ENCODE data around the gene C11orf65.

C11orf65 gene

DNA sequence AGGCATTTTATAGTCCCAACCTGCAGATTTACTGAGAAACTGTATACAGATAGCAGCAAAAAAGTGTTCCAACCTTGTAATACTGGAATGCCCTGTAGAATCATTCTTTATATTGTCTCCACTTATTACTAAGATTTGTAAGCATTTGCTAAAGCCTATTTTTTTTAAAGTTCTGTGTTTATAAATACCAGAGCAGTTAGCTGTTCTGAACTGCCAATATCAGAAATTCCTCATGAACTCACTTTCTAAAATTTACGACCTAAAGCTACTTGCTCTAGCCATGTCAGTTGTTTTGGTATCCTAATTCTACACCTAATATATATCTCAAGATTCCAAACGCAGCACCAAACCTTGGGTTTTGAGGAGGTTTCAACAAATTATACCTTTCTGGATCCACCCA is 103.2 kb downstream of the C11orf65 start:
- no peak for DNase-seq

DNA sequence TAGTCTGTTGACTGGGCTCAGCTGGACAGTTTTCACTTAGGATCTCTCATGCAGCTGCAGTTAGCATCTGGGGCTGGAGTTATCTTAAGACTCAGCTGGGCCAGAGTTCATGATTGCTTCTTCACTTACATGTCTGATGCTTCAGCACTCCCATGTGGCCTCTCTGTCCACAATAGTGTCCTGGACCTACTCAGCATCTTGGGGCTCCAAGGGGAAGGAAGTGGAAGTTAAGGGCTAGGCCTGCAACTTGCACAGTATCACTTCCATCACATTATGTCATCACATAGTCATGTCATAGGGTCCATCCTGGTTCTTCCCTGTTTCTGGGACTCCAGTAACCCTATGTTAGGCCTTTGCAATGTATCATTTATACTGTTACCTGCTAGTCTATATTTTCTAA is 115.9 kb downstream of the C11orf65 start:
- DNase-seq: no peak

DNA sequence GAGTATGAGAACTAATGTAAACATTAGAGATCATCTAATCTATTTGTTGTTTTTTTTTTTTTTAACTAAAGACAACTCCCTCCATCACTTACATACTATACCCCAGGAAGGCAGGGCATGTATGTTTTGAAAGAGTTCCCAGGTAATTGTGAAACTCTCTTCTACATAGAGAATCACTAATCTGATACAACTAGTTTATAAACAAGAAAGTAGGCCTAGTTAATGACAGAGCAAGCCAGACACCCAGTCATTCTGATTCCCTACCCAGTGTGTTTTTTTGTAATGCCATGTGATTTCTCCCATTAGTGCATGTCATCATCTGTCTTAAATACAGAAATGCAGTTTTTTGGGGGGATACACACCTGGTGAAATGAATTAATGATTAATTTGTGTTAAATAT is 120.9 kb downstream of the C11orf65 start:
- DNase-seq: no peak

GRCh38 chr11:108345767-108346166 is 121.6 kb downstream of the C11orf65 start:
- DNase-seq: no peak

DNA sequence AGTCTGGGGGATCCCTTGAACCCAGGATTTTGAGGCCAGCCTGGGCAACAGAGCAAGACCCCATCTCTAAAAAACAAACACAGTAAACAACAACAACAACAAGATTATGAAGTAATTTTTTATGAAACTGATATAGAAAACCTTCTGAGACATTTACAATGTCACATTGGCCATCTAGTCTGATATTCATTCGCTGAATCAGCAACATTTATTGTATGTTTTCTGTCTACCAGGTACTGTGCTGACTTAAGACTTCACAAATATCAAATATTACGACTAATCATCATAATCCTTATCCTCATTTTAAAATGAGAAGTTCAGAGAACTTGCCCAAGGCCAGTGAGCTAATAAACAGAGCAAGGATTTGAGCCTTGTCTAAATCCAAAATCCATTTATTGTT is 123.6 kb downstream of the C11orf65 start:
- DNase-seq: no peak

DNA sequence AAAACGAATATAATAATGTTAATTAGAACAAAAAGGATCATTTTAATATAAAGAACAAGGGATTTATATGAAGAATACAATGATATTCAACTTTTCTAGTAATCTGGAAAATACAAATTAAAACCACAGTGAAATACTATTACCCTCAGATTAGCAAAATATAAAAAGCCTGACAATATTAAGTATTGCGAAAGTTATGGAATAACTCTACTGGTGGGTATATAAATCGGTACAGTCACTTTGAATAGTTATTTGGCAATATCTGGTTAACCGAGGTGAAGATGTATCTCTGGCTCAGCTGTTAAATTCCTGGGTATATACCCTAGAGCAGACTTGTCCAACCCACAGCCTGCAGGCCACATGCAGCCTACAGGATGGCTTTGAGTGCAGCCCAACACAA is 125.7 kb downstream of the C11orf65 start:
- no peak for DNase-seq

- DNase-seq: peak; percentile 93
Measured at GRCh38 chr11:108340973-108341372, 126.4 kb downstream of the C11orf65 start.

- DNase-seq: no peak
Measured at GRCh38 chr11:108338750-108339149, 128.6 kb downstream of the C11orf65 start.

GRCh38 chr11:108333403-108333899 is 133.9 kb downstream of the C11orf65 start:
- no peak for DNase-seq

All from NCI-H69 (cell line).